Umbilical cord (tissue), 2 donors: ENCODE results near the gene TALDO1. TPM values are rescaled to one million over a fixed set of nuclear protein-coding genes. Genes with fewer than 3 reads are reported as not detected.
A peak's percentile ranks its signal among the peaks of the same experiment; 100 is the strongest.
"Not testable (repeated sequence)": the region's sequence is repeated elsewhere in the genome, so short reads cannot be mapped to it uniquely, and the experiment has no call there.

Experiments
- DNase-seq: peaks from one replicate; pipeline ENCODE4 v3.0.0-alpha.2; 2015; ENCODE audit warnings: low spot score
- total RNA-seq: library from RNA; depleted of rRNA; stranded (reverse); fragments of >200 nt; gene quantifications from one replicate; pipeline ENCODE4 v1.2.3, GENCODE V29; 2014; ENCODE audit warnings: low replicate concordance; ENCODE audit not compliant: insufficient read depth

Gene TALDO1
- total RNA-seq, 1 donor from 2014 or later, result 76.1 TPM

DNA sequence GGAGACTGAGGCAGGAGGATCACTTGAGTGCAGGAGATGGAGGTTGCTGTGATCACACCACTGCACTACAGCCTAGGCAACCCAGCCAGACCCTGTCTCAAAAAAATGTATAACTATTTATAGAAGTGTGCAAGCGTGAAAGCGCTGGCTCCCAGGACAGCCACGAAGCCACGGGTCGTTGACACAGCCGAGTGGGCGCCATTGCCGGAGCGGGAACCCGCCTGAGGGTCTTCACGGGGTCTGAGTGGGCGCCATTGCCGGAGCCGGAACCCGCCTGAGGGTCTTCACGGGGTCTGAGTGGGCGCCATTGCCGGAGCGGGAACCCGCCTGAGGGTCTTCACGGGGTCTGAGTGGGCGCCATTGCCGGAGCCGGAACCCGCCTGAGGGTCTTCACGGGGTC, 12.7 kb upstream of the TALDO1 start:
- not testable (repeated sequence) for DNase-seq

DNA sequence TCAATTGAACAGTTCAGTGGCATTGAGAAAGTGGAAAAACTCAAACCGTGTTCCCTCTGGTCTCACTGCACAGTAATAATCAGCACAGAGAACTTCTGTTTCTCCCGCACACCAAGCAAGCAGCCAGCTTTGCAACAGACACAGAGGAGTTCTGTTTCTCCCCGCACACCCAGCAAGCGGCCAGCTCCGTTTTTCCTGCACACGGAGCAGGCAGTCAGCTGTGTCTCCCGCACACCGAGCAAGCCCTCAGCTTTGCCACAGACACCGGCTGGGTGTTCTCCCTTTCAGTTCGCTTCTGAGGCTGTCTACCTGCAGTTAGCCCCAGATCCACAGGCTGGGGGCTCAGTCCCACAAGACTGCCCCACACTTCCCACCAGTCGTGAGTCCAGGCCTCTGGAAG, 9.9 kb upstream of the TALDO1 start:
- DNase-seq, result no peak

DNA sequence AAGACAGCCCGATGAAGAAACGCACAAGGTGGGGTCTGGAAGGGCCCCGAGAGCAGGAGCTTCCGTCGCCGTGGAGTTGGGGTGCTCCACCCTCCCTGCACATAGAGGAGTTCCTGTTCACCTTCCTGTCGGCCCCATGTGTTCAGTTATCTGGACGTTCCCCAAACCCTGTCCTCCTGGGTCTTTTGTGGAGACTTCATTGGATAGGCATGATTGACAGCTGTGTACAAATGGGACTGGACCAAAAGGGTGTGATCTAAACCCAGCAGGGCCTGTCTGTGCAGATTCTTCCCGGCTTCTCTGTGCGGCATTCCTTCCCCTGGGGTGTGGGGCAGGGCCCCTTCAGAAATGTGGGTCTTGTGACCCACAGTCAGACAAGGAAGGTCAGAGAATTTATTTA, 9.4 kb upstream of the TALDO1 start:
- DNase-seq, result peak; percentile 18

DNA sequence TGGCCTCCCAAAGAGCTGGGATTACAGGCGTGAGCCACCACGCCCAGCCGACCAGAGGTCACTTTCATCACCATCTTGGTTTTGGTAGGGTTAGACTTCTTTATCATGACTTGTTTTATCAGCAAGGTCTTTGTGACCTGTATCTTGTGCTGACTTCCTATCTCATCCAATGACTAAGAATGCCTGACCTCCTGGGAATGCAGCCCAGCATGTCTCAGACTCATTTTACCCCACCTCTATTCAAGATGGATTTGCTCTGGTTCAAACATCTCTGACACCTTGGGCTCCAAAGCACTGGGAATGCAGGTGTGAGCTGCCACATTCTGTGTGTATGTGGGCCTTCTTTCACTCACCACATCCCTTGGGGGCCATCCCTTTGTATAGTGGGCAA, 5.1 kb upstream of the TALDO1 start:
- no peak for DNase-seq

DNA sequence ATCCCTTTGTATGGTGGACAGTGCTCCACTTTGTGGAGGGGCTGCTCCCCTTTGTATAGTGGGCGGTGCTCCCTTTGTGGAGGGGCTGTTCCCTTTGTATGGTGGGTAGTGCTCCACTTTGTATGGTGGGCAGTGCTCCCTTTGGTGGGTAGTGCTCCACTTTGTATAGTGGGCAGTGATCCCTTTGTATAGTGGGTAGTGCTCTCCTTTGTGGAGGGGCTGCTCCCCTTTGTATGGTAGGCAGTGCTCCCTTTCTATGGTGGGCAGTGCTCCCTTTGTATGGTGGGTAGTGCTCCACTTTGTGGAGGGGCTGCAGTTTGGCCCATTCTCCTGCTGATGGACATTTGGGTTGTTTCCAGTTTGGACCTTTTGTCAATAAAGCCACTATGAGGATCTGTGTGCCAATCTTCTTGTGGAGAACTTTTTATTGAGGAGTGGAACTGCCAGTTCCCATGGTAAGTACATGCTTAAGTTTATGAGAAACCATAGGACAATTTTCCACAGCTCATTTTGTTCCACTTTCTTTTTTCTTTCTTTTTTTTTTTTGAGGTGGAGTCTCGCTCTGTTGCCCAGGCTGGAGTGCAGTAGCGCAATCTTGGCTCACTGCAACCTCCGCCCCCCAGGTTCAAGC, 4.6 kb upstream of the TALDO1 start:
- no peak for DNase-seq

DNA sequence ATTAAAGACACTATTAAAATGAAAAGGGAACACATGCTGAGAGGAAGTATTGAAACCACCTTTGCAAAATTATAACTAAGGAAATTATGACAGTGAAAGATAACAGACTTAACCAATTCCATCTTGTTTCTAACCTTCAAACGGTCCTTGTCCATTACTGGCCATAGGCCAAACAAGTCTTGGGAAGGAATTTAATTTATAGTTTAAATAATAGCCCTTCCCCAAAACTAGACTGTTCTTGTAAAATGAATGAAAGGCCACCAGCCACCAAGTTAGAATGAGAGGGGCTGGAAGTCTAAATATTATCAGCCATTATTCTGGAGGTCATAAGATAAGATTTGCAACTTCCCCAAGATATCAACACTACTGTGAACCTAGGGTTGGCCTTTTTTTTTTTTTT, 1.8 kb upstream of the TALDO1 start:
- no peak for DNase-seq

DNA sequence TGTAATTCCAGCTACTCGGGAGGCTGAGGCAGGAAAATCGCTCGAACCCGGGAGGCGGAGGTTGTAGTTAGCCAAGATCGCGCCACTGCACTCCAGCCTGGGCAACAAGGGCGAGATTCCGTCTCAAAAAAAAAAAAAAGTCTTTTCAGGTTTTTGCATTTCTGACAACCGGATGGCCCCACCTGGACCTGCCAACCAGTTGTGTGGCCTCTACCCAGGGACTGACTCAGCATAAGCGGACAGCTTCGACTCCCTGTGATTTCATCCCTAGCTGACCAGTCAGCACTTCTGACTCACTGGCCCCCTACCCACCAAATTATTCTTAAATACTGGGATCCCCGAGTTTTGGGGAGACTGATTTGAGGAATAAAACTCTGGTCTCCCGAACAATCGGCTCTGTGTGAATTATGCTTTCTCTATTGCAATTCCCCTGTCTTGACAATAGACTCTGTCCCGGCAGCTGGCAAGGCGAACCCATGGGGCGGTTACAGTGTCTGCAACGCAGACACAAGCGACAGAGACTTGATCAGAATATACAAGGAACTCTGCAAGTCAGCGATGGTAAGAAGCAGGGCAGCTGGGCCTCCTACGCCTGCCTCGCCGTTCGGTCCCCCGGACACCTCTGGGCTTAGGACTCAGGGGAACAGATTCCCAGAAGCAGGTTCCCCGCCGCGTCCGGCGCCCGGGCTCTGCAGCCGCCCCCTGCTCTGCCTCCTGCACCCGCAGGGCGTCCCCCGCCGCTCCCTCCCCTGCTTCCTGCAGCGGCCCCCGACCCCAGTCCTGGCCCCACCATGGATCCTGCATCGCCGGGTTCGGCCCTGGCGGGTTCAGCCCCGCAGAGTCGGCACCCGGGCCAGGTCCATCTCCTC, 741 bp upstream of the TALDO1 start:
- DNase-seq, result no peak

DNA sequence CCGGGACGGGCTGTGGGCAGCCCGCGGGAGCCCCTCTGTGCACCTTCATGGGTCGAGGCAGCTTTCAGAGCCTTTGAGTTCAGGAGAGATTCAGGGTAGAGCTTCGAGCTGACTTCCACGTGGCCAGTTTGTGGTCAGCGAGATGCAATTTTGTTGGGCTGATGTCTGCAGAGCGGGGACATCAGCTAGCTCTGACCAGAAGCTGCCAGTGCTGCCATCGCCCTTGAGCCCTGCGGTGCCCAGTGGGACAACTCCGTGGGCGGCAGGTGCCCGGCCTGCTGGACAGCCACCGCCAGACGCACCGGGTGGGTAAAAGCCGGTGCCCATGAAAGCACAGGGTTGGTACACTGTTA, 719 bp downstream of the TALDO1 start:
- no peak for DNase-seq

DNA sequence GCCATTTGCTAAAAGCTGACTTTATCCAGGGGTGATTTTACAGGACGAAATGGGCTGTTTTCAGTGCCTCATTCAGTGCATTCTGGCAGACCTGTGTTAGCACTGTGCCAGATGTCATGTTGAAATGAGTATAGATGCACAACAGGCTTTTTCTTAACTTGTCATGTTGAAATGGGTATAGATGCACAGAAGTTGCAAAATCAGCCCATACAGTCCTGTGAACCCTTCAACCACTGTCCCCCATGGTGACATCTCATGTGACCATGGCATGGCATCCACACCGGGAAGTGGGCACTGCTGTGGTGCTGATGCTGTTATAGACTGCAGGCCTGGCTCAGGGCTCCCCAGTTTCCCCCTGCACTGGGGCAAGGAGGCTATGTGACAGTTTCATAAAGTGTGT, 2.5 kb downstream of the TALDO1 start:
- DNase-seq, result no peak

DNA sequence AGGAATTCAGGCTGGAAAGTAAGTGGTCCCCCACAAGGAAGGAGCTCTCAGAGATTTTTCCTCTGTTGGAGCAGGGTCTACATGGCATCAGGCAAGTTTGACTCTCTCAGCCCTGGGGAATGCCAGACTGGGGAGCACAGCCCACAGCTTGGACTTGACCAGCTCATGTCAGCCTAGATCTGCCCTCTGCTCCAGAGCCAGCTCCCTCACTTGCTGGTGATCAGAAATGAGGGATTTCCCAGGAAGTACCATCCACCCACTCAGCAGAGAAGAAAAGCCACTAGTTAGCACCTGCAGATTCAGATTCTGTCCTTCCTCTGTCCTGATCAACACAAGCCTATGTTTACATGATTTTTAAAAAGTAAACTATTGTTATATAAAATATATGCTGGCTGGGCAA, 13.0 kb downstream of the TALDO1 start:
- no peak for DNase-seq

DNA sequence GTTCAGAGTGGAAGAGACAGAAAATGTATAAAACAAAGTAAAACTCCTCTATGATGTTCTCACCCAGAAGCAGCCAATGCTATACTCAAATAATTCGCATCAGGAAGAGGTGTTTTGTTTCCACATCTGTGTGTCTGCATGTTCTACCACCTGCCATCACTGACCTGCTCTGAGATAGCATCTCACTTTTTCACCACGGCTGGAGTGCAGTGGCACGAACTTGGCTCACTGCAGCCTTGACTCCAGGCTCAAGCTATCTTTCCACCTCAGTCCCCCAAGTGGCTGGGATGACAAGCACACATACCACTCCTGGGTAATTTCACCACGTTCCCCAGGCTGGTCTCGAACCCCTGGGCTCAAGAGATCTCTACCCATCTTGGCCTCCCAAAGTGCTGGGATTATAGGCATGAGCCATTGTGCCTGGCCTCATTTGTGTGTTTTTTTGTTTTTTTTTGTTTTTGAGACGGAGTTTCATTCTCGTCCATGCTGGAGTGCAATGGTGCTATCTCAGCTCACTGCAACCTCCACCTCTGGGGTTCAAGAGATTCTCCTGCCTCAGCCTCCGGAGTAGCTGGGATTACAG, 14.4 kb downstream of the TALDO1 start:
- DNase-seq, result no peak

DNA sequence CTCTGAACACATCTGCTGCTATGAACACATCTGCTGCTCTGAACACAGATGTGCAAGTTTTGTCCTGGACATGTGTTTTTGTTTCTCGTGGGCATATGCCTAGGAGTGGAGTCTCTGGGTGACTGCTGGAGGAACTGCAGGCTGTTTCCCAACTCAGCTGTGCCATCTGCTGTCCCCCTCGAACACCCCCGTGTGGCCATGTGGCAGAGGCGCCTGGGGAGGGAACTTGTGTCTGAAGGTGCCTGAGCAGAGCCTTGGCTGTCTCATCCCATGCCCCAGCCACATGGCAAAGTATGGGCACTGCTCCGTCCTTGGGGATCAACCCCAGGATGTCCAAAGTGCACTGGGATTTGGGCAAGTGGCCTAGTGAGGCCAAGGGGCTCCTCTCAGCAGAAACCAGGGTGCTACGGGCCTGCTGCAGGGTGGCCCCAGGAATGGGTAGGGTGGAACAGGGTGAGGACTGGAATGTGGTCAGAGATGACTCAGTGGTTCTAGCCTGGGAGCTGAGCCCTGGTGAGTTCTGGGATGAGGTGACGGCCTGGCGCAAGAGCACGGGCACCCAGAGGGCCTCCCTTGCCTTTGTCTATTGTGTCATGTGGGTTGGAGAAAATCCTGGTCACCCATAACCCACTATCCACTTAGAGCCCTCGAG, 15.3 kb downstream of the TALDO1 start:
- DNase-seq, result peak; percentile 14

DNA sequence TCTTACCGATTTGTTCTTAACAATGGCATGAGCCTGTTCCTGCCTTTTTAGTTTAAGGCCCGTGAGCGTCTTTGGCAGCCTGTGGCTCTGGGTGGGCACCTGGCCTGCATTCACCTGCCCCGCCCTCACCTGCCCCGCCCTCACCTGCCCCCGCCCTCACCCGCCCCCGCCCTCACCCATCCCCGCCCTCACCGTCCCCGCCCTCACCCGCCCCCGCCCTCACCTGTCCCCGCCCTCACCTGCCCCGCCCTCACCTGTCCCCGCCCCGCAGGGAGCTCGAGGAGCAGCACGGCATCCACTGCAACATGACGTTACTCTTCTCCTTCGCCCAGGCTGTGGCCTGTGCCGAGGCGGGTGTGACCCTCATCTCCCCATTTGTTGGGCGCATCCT, 15.8 kb downstream of the TALDO1 start:
- DNase-seq, result no peak

DNA sequence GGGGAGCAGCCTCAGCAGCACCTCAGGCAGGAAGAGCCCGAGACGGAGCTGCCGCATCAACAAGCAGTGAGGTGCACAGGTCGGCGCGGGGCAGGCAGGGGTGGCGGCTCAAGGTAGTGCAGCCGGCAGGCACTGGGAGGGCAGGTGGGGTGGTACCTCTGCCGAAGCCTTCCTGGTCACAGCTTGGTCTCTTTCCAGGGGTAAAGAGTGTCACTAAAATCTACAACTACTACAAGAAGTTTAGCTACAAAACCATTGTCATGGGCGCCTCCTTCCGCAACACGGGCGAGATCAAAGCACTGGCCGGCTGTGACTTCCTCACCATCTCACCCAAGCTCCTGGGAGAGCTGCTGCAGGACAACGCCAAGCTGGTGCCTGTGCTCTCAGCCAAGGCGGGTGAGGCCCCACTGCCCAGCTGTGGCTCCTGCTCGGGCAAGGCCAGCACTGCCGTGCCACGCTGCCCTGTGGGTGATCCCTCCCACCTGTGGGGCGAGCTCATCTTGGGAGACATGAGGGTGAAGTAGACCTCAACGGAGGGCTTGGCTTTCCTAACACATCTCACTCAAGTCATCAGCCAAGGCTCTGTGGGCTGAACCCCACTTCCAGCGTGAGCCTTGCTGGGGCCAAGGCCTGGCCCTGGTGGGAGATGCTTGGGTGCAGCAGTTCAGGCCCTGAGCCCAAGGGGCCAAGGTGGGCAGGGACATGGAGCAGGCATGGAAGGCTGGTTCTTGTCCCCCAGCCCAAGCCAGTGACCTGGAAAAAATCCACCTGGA, 16.5 kb downstream of the TALDO1 start:
- DNase-seq, result no peak

DNA sequence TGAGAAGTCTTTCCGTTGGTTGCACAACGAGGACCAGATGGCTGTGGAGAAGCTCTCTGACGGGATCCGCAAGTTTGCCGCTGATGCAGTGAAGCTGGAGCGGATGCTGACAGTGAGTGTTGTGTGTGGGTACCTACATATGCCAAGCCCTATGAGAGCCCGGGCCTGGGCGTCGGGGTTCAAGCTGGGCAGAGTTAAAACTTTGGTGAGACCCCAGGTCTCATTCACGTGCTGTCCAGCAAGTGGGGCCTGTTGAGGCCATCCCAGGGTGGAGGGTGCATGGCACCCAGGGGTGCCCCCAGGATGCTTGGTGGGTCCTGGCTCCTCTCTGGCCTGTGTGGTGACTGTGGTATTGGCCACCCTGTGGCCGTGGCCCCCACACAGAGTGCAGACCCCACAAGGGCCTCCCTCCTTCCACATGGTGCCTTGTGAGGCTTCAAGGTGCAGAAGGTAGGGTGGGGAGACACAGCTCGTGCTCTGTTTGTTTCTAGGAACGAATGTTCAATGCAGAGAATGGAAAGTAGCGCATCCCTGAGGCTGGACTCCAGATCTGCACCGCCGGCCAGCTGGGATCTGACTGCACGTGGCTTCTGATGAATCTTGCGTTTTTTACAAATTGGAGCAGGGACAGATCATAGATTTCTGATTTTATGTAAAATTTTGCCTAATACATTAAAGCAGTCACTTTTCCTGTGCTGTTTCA, 17.2 kb downstream of the TALDO1 start:
- DNase-seq, result no peak

DNA sequence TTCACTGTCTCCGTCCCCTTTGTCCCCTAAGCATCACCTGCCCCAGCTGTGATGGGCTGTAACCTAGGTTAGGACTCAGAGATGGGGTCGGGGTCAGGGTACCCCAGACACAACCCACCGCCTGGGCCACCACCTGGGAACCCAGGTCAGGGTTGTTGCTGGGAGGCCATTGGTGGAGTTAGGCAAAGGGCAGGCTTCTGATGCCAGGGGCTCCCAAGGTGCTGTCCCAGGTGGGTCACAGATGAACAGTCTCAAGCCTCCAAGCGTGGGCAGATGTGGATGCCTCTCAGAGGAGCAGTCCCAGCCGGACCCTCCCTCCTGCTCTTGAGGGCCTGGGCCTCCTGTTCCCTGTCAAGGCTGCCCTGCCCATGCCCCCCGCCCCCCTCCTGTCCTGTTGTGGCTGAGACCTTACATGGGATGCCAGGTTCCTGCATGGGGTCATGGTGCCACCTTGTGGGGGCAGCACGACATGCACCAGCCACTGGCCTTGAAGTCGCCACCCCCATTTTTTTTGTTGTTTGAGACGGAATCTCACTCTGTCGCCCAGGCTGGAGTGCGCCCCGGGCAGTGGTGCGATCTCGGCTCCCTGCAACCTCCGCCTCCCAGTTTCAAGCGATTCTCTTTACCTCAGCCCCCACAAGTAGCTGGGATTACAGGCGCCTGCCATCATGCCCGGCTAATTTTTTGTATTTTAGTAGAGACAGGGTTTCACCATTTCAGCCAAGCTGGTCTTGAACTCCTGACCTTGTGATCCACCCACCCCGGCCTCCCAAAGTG, 17.9 kb downstream of the TALDO1 start:
- peak; percentile 49 for DNase-seq

DNA sequence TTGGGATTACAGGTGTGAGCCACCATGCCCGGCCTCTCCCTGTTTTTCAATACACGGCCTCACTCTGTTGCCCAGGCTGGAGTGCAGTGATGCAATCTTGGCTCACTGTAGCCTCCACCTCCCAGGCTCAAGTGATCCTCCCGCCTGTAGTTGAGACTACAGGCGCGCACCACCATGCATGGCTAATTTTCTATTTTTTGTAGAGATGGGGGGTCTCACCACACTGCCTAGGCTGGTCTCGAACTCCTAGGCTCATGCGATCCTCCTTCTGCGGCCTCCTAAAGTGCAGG, 18.5 kb downstream of the TALDO1 start:
- DNase-seq, result no peak

DNA sequence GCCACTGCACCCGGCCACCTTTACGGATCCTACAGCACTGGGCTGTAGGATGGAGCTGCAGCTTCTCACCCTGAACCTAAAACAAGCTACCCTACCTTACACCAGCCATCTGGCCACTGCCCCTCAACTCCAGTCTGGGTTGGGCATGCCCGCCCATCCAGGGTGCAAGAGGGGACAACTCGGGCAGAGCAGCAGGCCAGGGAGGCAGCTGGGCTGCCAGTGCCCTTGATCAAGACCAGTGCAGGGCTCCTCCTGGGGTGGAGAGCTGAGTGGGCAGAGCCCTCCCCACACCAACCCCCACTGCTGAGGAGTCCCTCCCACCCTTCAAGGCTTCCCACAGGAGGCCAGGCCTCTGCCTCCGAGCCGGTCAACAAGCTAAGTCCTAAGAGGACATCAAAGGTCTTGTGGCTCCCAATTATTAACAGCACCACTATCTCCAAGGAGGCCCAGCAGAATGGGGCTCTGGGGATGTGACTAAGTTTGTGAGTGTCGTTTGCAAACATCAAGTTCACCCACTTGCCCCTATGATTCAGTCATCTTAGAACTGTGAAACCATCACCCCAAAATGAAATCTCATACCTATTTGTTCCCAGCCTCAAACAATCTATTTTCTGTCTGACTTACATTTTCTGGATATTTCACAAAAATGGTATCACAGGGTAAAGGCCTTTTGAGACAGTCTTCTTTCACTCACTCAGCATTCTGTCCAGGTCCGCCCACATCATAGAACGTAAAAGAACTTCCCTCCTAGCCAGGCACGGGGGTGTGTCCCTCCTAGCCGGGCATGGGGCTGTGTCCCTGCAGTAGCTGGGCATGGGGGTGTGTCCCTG, 19.1 kb downstream of the TALDO1 start:
- no peak for DNase-seq

DNA sequence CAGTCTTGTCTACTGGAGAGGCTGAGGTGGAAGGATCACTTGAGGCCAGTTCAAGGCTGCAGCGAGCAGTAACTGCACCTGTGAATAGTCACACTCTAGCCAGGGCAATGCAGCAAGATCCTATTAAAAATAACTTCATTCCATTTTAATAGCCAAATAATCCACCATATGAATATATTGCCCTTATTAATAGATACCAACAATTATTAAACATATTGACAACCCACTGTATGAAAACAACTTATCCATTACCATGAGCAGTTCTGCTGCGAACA, 19.6 kb downstream of the TALDO1 start:
- no peak for DNase-seq

DNA sequence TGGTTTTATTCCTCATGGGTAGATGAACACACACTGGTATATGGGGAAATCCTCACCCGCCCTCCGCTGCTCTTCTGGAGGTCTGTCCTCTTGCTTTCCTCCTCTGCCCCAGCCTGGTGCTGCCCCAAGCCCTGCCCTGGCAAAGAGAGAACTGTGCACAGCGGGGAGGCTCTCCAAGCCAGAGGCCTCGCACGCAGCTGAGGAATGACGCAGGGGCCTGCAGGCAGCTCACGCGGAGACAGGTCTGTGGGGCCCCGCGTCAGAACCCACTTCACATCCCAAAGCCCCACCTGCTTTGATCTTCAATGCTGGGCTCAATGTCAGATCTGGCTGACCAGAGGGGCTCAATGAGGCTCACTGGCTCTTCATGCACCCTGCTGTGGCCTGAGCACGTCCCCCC, 20.0 kb downstream of the TALDO1 start:
- DNase-seq, result no peak
